ENCODE results near the gene ZSWIM1. TPM values are rescaled to one million over a fixed set of nuclear protein-coding genes. Genes with fewer than 3 reads are reported as not detected.

ZSWIM1 gene
- total and polyA plus RNA-seq, 2 of the 13 experiments (the other 11 are each of a cell fraction or from before 2014, with no cell fraction given): 9.5 to 11.7 TPM

GRCh38 chr20:45860560-45861220 is 20.3 kb upstream of the ZSWIM1 start (continued):
- TF ChIP-seq, protein P1, sequence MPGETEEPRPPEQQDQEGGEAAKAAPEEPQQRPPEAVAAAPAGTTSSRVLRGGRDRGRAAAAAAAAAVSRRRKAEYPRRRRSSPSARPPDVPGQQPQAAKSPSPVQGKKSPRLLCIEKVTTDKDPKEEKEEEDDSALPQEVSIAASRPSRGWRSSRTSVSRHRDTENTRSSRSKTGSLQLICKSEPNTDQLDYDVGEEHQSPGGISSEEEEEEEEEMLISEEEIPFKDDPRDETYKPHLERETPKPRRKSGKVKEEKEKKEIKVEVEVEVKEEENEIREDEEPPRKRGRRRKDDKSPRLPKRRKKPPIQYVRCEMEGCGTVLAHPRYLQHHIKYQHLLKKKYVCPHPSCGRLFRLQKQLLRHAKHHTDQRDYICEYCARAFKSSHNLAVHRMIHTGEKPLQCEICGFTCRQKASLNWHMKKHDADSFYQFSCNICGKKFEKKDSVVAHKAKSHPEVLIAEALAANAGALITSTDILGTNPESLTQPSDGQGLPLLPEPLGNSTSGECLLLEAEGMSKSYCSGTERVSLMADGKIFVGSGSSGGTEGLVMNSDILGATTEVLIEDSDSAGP (CRISPR knock-in tag; IDR thresholded peaks at IDR 0.05; ENCODE audit: borderline replicate concordance): no peak
- TF ChIP-seq ZBTB8A (CRISPR knock-in tag; IDR thresholded peaks at IDR 0.05; ENCODE audit: borderline replicate concordance, low read depth) (no peak), ZNF746 (CRISPR knock-in tag; IDR thresholded peaks at IDR 0.05) (no peak), ZNF556 (CRISPR knock-in tag; IDR thresholded peaks at IDR 0.05; ENCODE audit: borderline replicate concordance) (no peak), NCOA5 (CRISPR knock-in tag; IDR thresholded peaks at IDR 0.05) (no peak), ZBTB26 (CRISPR knock-in tag; IDR thresholded peaks at IDR 0.05; ENCODE audit: borderline replicate concordance) (no peak), HHEX (CRISPR knock-in tag; IDR thresholded peaks at IDR 0.05) (0 out of 2 replicates have a peak, but pooled peaks have one; percentile 5), PAX8 (CRISPR knock-in tag; IDR thresholded peaks at IDR 0.05; ENCODE audit: borderline replicate concordance) (no peak), NCOR1 (IDR thresholded peaks at IDR 0.05; ENCODE audit: borderline replicate concordance, low read length) (no peak), ZNF878 (CRISPR knock-in tag; IDR thresholded peaks at IDR 0.05) (0 out of 2 replicates have a peak, but pooled peaks have one; percentile 47)
